ENCODE data around the gene SLC29A1. TPM values are rescaled to one million over a fixed set of nuclear protein-coding genes. Genes with fewer than 3 reads are reported as not detected.

SLC29A1 gene
- total and polyA plus RNA-seq, 2 donors (not counting 1 experiment from before 2014, with no cell fraction given), result 6.0 to 7.3 TPM

DNA sequence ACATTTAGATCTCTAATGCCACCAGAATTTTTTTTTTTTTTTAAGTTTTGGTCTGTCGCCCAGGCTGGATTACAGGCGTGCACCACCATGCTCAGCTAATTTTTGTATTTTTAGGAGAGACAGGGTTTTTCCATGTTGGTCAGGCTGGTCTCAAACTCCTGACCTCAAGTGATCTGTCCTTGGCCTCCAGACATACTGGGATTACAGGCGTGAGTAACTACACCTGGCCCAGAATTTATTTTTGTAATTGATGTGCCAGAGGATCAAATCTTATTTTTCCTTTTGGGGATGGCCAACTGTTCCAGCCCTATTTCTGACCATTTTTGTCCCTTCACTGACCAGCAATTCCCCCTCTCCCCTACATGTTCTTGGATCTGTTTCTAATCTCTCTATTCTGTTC, 24.7 kb upstream of the SLC29A1 start:
- H3K4me3 ChIP-seq (ENCODE audit: control extremely low read depth in 1 of 5, extremely low read depth in 1 of 5, insufficient read depth in 1 of 5, low read depth in 2 of 5, low read length in 4 of 5), result no peak overlapping the region
- Mint-ChIP-seq H3K4me3 (no peak overlapping the region), H3K4me1 (no peaks in the 10 kb centered on the region), H3K27me3 (peaks cover 4% of the 10 kb centered on the region), H3K9me3 (ENCODE audit: insufficient read depth) (no peaks in the 10 kb centered on the region), H3K27ac (no peak overlapping the region)
- WGBS (ENCODE audit: insufficient coverage), result 80% methylated on average over 1 of the region's 3 CpGs
- H3K27me3 ChIP-seq (replicated peaks in 1 of 4; ENCODE audit: control extremely low read depth in 1 of 4, control insufficient read depth in 3 of 4, insufficient read depth in 4 of 4, low read length in 3 of 4), result no peaks in the 10 kb centered on the region
- H3K4me2 ChIP-seq (replicated peaks; ENCODE audit: low read depth, low read length, poor library complexity, severe bottlenecking), result no peak overlapping the region
- H2AFZ ChIP-seq (ENCODE audit: insufficient read depth, low read depth, low read length, poor library complexity, severe bottlenecking), result no peak overlapping the region
- no peaks in the 10 kb centered on the region for H3K4me1 ChIP-seq (ENCODE audit: control insufficient read depth in 2 of 2, insufficient read depth in 2 of 2, low read length in 2 of 2)
- DNase-seq (no peak), ATAC-seq (ENCODE audit: low read depth) (no peak)
- no peaks in the 10 kb centered on the region for H3K79me2 ChIP-seq (ENCODE audit: control insufficient read depth, insufficient read depth, low read length)
- TF ChIP-seq EZH2 (IDR thresholded peaks at IDR 0.05; ENCODE audit: borderline replicate concordance, insufficient read depth, low read depth, low read length, poor library complexity, severe bottlenecking), result no peak
- TF ChIP-seq, protein P1, sequence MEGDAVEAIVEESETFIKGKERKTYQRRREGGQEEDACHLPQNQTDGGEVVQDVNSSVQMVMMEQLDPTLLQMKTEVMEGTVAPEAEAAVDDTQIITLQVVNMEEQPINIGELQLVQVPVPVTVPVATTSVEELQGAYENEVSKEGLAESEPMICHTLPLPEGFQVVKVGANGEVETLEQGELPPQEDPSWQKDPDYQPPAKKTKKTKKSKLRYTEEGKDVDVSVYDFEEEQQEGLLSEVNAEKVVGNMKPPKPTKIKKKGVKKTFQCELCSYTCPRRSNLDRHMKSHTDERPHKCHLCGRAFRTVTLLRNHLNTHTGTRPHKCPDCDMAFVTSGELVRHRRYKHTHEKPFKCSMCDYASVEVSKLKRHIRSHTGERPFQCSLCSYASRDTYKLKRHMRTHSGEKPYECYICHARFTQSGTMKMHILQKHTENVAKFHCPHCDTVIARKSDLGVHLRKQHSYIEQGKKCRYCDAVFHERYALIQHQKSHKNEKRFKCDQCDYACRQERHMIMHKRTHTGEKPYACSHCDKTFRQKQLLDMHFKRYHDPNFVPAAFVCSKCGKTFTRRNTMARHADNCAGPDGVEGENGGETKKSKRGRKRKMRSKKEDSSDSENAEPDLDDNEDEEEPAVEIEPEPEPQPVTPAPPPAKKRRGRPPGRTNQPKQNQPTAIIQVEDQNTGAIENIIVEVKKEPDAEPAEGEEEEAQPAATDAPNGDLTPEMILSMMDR (IDR thresholded peaks at IDR 0.05), result no peak
- no peak overlapping the region for H3K9ac ChIP-seq (ENCODE audit: low read length)
- H3K27ac ChIP-seq (ENCODE audit: low read length in 2 of 2), result no peak overlapping the region
- no peaks in the 10 kb centered on the region for H4K20me1 ChIP-seq (ENCODE audit: control insufficient read depth, insufficient read depth, low read length, poor library complexity, severe bottlenecking)
- ChIA-PET POLR2A (no interaction called here), CTCF (no interaction called here)
- no peaks in the 10 kb centered on the region for H3K9me3 ChIP-seq (ENCODE audit: control extremely low read depth in 1 of 3, control insufficient read depth in 2 of 3, insufficient read depth in 1 of 3, low read length in 2 of 3)
- no peaks in the 10 kb centered on the region for H3K36me3 ChIP-seq (replicated peaks in 1 of 2; ENCODE audit: control extremely low read depth in 1 of 2, control insufficient read depth in 1 of 2, extremely low read depth in 1 of 2, insufficient read depth in 2 of 2, low read length in 1 of 2)
- intact Hi-C loops (cut with micrococcal nuclease), result no loop called here

DNA sequence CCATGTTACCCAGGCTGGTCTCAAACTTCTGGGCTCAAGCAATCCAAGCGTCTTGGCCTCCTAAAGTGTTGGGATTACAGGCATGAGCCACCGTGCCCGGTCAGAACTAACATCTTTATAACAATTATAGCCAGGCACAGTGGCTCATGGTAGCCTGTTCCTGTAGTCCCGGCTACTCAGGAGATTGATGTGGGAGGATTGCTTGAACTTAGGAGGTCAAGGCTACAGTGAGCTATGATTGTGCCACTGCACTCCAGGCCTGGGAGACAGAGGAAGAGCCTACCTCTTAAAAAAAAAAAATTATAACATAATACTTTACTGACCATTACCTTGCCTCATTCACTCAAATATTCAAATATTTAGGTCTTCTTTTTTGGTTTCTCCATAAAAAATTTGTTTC, 23.5 kb upstream of the SLC29A1 start:
- POLR2A ChIA-PET, result no interaction called here
- intact Hi-C loops (cut with micrococcal nuclease), result no loop called here

More for the DNA sequence above, 23.5 kb upstream of the SLC29A1 start:
- DNase-seq (no peak), ATAC-seq (ENCODE audit: low read depth) (no peak)
- CTCF ChIA-PET, result interaction anchor here (1.1 kb wide), 1 partner anchor 21 kb away, joined by 3 read pairs; no protein-coding TSS in a partner anchor
- Histone ChIP-seq H3K9me3 (ENCODE audit: control extremely low read depth in 1 of 3, control insufficient read depth in 2 of 3, insufficient read depth in 1 of 3, low read length in 2 of 3) (no peaks in the 10 kb centered on the region), H3K36me3 (replicated peaks in 1 of 2; ENCODE audit: control extremely low read depth in 1 of 2, control insufficient read depth in 1 of 2, extremely low read depth in 1 of 2, insufficient read depth in 2 of 2, low read length in 1 of 2) (no peaks in the 10 kb centered on the region), H3K9ac (ENCODE audit: low read length) (no peak overlapping the region), H3K79me2 (ENCODE audit: control insufficient read depth, insufficient read depth, low read length) (no peaks in the 10 kb centered on the region), H3K27me3 (replicated peaks in 1 of 4; ENCODE audit: control extremely low read depth in 1 of 4, control insufficient read depth in 3 of 4, insufficient read depth in 4 of 4, low read length in 3 of 4) (no peaks in the 10 kb centered on the region), H4K20me1 (ENCODE audit: control insufficient read depth, insufficient read depth, low read length, poor library complexity, severe bottlenecking) (no peaks in the 10 kb centered on the region), H3K4me3 (ENCODE audit: control extremely low read depth in 1 of 5, extremely low read depth in 1 of 5, insufficient read depth in 1 of 5, low read depth in 2 of 5, low read length in 4 of 5) (no peak overlapping the region), H3K27ac (ENCODE audit: low read length in 2 of 2) (no peak overlapping the region), H2AFZ (ENCODE audit: insufficient read depth, low read depth, low read length, poor library complexity, severe bottlenecking) (no peak overlapping the region), H3K4me2 (replicated peaks; ENCODE audit: low read depth, low read length, poor library complexity, severe bottlenecking) (no peak overlapping the region), H3K4me1 (ENCODE audit: control insufficient read depth in 2 of 2, insufficient read depth in 2 of 2, low read length in 2 of 2) (no peaks in the 10 kb centered on the region)
- WGBS (ENCODE audit: insufficient coverage), result 100% methylated on average over 1 of the region's 4 CpGs
- no peak overlapping the region for H3K27ac Mint-ChIP-seq
- no peak overlapping the region for H3K4me3 Mint-ChIP-seq
- no peaks in the 10 kb centered on the region for H3K9me3 Mint-ChIP-seq (ENCODE audit: insufficient read depth)
- H3K4me1 Mint-ChIP-seq, result no peaks in the 10 kb centered on the region
- peaks cover 2% of the 10 kb centered on the region for H3K27me3 Mint-ChIP-seq
- no peak for TF ChIP-seq EZH2 (IDR thresholded peaks at IDR 0.05; ENCODE audit: borderline replicate concordance, insufficient read depth, low read depth, low read length, poor library complexity, severe bottlenecking)
- TF ChIP-seq, protein P1 (IDR thresholded peaks at IDR 0.05), result no peak
